ENCODE data around the gene LY6G5C. TPM values are rescaled to one million over a fixed set of nuclear protein-coding genes. Genes with fewer than 3 reads are reported as not detected.

The LY6G5C gene
- total RNA-seq, 1 experiment from 2014 or later = 1.7 TPM

DNA sequence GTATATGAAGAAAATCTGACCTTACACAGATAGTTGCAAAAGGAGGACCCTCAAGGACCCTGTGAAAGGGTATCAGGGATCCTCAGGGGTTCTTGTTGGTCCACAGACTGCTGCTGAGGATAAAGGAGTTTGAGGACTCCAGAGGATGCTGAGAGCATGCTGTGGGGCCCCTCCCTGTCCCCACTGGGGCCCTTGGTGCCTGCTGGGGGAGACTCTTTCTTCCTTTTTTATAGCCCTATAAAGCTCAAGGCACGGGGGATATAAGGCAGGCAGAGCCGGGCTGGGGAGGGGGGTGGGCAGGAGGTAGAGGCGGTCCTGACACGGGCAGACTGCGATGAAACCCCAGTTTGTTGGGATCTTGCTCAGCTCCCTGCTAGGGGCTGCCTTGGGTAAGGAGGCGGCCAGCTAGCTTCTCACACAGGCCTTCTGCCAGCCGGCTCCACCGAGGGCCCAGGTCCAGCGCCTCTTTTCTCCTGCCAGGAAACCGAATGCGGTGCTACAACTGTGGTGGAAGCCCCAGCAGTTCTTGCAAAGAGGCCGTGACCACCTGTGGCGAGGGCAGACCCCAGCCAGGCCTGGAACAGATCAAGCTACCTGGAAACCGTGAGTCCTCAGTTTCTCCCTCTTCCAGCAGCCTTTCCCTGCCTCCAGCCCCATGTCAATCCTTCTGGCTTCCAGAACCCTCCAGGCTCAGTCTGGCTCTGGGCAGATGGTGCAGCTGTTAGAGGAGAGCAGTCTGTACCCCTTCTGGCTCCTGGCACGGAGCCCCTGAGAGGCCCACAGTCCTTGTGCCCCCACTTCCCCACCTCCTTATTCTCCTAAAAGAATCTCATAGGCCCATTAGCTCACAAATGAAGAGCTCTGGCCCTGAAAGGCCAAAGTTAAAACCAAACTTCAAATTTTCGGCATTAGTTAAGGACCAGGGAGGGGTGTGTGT, 34.4 kb upstream of the LY6G5C start, which contains the start of gene LY6G6D:
LY6G6D (plus strand) TSS at position 327 of the 937 bp plus-strand sequence; CDS start at position 335, 8 bp downstream.
- TF ChIP-seq RAD21 (IDR thresholded peaks at IDR 0.05; ENCODE audit: low read depth) = no peak
- TF ChIP-seq SRF (IDR thresholded peaks at IDR 0.05; ENCODE audit: low read depth) = no peak
- no peak for TF ChIP-seq ZFX (IDR thresholded peaks at IDR 0.05)
- TF ChIP-seq, protein P1, sequence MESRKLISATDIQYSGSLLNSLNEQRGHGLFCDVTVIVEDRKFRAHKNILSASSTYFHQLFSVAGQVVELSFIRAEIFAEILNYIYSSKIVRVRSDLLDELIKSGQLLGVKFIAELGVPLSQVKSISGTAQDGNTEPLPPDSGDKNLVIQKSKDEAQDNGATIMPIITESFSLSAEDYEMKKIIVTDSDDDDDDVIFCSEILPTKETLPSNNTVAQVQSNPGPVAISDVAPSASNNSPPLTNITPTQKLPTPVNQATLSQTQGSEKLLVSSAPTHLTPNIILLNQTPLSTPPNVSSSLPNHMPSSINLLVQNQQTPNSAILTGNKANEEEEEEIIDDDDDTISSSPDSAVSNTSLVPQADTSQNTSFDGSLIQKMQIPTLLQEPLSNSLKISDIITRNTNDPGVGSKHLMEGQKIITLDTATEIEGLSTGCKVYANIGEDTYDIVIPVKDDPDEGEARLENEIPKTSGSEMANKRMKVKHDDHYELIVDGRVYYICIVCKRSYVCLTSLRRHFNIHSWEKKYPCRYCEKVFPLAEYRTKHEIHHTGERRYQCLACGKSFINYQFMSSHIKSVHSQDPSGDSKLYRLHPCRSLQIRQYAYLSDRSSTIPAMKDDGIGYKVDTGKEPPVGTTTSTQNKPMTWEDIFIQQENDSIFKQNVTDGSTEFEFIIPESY (IDR thresholded peaks at IDR 0.05; ENCODE audit: extremely low read depth, insufficient replicate concordance, low read length) = no peak
- TF ChIP-seq YY1 (IDR thresholded peaks at IDR 0.05; ENCODE audit: extremely low read depth, insufficient replicate concordance, low read depth, low read length) = no peak
- TF ChIP-seq POLR2AphosphoS5 (IDR thresholded peaks at IDR 0.05; ENCODE audit: low read depth, low read length) = no peak
- TF ChIP-seq TCF7L2 (IDR thresholded peaks at IDR 0.05; ENCODE audit: borderline replicate concordance, extremely low read depth, insufficient read depth, insufficient read length) = no peak
- no peak for TF ChIP-seq POLR2A (IDR thresholded peaks at IDR 0.05; ENCODE audit: borderline replicate concordance, extremely low read depth, insufficient read depth, insufficient read length)
- TF ChIP-seq, protein P2, sequence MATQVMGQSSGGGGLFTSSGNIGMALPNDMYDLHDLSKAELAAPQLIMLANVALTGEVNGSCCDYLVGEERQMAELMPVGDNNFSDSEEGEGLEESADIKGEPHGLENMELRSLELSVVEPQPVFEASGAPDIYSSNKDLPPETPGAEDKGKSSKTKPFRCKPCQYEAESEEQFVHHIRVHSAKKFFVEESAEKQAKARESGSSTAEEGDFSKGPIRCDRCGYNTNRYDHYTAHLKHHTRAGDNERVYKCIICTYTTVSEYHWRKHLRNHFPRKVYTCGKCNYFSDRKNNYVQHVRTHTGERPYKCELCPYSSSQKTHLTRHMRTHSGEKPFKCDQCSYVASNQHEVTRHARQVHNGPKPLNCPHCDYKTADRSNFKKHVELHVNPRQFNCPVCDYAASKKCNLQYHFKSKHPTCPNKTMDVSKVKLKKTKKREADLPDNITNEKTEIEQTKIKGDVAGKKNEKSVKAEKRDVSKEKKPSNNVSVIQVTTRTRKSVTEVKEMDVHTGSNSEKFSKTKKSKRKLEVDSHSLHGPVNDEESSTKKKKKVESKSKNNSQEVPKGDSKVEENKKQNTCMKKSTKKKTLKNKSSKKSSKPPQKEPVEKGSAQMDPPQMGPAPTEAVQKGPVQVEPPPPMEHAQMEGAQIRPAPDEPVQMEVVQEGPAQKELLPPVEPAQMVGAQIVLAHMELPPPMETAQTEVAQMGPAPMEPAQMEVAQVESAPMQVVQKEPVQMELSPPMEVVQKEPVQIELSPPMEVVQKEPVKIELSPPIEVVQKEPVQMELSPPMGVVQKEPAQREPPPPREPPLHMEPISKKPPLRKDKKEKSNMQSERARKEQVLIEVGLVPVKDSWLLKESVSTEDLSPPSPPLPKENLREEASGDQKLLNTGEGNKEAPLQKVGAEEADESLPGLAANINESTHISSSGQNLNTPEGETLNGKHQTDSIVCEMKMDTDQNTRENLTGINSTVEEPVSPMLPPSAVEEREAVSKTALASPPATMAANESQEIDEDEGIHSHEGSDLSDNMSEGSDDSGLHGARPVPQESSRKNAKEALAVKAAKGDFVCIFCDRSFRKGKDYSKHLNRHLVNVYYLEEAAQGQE (IDR thresholded peaks at IDR 0.05; ENCODE audit: low read depth) = no peak
- TF ChIP-seq JUND (IDR thresholded peaks at IDR 0.05) = no peak
- no peak for TF ChIP-seq SIN3A (IDR thresholded peaks at IDR 0.05; ENCODE audit: low read depth)
- no peak for TF ChIP-seq FOSL1 (IDR thresholded peaks at IDR 0.05; ENCODE audit: low read depth)
- TF ChIP-seq, protein P3, sequence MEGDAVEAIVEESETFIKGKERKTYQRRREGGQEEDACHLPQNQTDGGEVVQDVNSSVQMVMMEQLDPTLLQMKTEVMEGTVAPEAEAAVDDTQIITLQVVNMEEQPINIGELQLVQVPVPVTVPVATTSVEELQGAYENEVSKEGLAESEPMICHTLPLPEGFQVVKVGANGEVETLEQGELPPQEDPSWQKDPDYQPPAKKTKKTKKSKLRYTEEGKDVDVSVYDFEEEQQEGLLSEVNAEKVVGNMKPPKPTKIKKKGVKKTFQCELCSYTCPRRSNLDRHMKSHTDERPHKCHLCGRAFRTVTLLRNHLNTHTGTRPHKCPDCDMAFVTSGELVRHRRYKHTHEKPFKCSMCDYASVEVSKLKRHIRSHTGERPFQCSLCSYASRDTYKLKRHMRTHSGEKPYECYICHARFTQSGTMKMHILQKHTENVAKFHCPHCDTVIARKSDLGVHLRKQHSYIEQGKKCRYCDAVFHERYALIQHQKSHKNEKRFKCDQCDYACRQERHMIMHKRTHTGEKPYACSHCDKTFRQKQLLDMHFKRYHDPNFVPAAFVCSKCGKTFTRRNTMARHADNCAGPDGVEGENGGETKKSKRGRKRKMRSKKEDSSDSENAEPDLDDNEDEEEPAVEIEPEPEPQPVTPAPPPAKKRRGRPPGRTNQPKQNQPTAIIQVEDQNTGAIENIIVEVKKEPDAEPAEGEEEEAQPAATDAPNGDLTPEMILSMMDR (IDR thresholded peaks at IDR 0.05 in 2 of 3, conservative IDR thresholded peaks at IDR 0.05 in 1 of 3; ENCODE audit: borderline replicate concordance in 1 of 3, insufficient read depth in 1 of 3, low read depth in 2 of 3, low read length in 2 of 3) = no peak
- TF ChIP-seq CBX3 (IDR thresholded peaks at IDR 0.05; ENCODE audit: low read depth) = no peak
- TF ChIP-seq ZNF274 (IDR thresholded peaks at IDR 0.05; ENCODE audit: low read depth, low read length) = no peak
- TF ChIP-seq ELF1 (IDR thresholded peaks at IDR 0.05; ENCODE audit: borderline replicate concordance, low read depth) = no peak
- H3K79me2 ChIP-seq (ENCODE audit: insufficient read depth, low read length) = no peaks in the 10 kb centered on the region
- H3K27ac ChIP-seq (ENCODE audit: low read depth, low read length) = no peak within 1 kb of the TSS
- H3K4me3 ChIP-seq (replicated peaks in 1 of 2; ENCODE audit: low read depth in 1 of 2, low read length in 2 of 2) = 0 out of 4 replicates have a peak within 1 kb of the TSS, but pooled peaks of 1 of the 2 experiments have one; percentile 15
- H3K9me2 ChIP-seq (ENCODE audit: insufficient read depth) = no peaks in the 10 kb centered on the region
- H3K4me2 ChIP-seq (ENCODE audit: low read length) = peak within 1 kb of the TSS; percentile 67
- ChIA-PET CTCF (interaction anchor here (1.0 to 1.3 kb wide), 2 partner anchors 76 to 115 kb away, joined by 3 to 6 read pairs; no protein-coding TSS in a partner anchor), POLR2A (interaction anchor here (0.7 to 1.2 kb wide), 3 partner anchors 10 to 112 kb away, joined by 3 to 5 read pairs (median 3); partner anchors contain the start of gene HSPA1B), RAD21 (ENCODE audit: low non-redundant PET in 1 of 2, low total read pairs in 2 of 2, uncharacterized antibody in 2 of 2, unreplicated experiment in 2 of 2) (no interaction called here)
- no TSS peak for BruUV-seq (replicated peaks)
- DNase-seq (ENCODE audit: low read depth, low spot score) = no peak
- H3K36me3 ChIP-seq (ENCODE audit: control insufficient read depth in 1 of 2, insufficient read depth in 2 of 2, low read length in 2 of 2) = no peaks in the 10 kb centered on the region
- no peaks in the 10 kb centered on the region for H3K9me3 ChIP-seq (ENCODE audit: control insufficient read depth in 1 of 2, insufficient read depth in 1 of 2, low read depth in 1 of 2, low read length in 2 of 2)
- intact Hi-C loops (cut with micrococcal nuclease) = no loop called here
- H3K9ac ChIP-seq (ENCODE audit: low read length) = peak within 1 kb of the TSS; percentile 28
- H4K20me1 ChIP-seq (ENCODE audit: insufficient read depth) = no peaks in the 10 kb centered on the region
- no peak for ATAC-seq
- H2AFZ ChIP-seq (ENCODE audit: low read depth, low read length, poor library complexity, severe bottlenecking) = peak within 1 kb of the TSS; percentile 79
- peaks cover 41 to 55% of the 10 kb centered on the region in 2 experiments for H3K4me1 ChIP-seq (ENCODE audit: control insufficient read depth in 1 of 2, insufficient read depth in 2 of 2, low read length in 2 of 2)
- H3K27me3 ChIP-seq (ENCODE audit: insufficient read depth, low read length) = no peaks in the 10 kb centered on the region
